WERI-Rb-1 (cell line): ENCODE results near the gene PMF1.

Experiments
- DNase-seq: peaks from one replicate; pipeline ENCODE4 v3.0.0-alpha.2; 2020
- H3K27ac ChIP-seq: fragments of 250-450 bp; sonication (Bioruptor Pico); 2 replicates; pipeline ENCODE4 v1.5.1; 2020; ENCODE audit warnings: mild to moderate bottlenecking, moderate library complexity
- H3K27me3 ChIP-seq: fragments of 250-450 bp; sonication (Bioruptor Pico); 2 replicates; pipeline ENCODE4 v1.5.1; 2021; ENCODE audit warnings: mild to moderate bottlenecking, low read depth, moderate library complexity; ENCODE audit not compliant: insufficient read depth, severe bottlenecking
- H3K36me3 ChIP-seq: fragments of 250-450 bp; sonication (Bioruptor Pico); 2 replicates; pipeline ENCODE4 v1.5.1; 2020; ENCODE audit warnings: mild to moderate bottlenecking, moderate library complexity
- H3K4me3 ChIP-seq: 2 replicates; pipeline ENCODE4 v1.5.1; 2011; ENCODE audit warnings: low read depth, mild to moderate bottlenecking, control low read depth, low read length
- H3K9me3 ChIP-seq: fragments of 250-450 bp; sonication (Bioruptor Pico); 2 replicates; pipeline ENCODE4 v1.5.1; 2021; ENCODE audit warnings: mild to moderate bottlenecking, moderate library complexity; ENCODE audit not compliant: severe bottlenecking
- CTCF ChIP-seq: IDR thresholded peaks from 2 replicates; pipeline ENCODE4 v1.5.1; 2011; ENCODE audit warnings: low read depth, mild to moderate bottlenecking, control low read depth, inconsistent platforms, low read length

Gene PMF1

GRCh38 chr1:156251527-156251926 is 38.7 kb downstream of the PMF1 start:
- H3K27me3 ChIP-seq = no peaks in the 10 kb centered on the region
- H3K36me3 ChIP-seq = peaks cover 75% of the 10 kb centered on the region
- TF ChIP-seq CTCF = no peak
- no peak overlapping the region for H3K27ac ChIP-seq
- DNase-seq = no peak
- H3K9me3 ChIP-seq = no peaks in the 10 kb centered on the region
- no peak overlapping the region for H3K4me3 ChIP-seq

DNA sequence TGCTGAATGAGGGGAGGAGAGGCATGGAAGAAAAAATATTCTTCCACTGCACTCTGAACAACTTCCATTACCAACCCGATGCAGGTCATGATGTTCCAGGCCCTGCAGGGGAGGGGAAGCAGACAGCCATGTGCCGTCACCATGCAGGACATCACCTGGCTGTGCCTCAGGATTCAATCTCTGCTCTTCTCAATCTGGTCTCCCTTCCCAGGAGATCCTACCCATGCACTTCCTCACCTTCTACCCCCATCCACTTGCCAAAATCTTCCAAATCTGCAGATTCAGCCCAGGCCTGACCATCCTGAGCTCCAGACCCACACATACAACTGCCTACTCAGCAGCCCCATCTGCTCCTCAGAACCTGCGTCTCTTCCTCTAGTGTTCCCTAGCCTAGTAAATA is 40.8 kb downstream of the PMF1 start:
- Histone ChIP-seq H3K4me3 (no peak overlapping the region), H3K27me3 (no peaks in the 10 kb centered on the region), H3K27ac (no peak overlapping the region), H3K36me3 (peaks cover 96% of the 10 kb centered on the region), H3K9me3 (no peaks in the 10 kb centered on the region)
- no peak for DNase-seq
- TF ChIP-seq CTCF = no peak

DNA sequence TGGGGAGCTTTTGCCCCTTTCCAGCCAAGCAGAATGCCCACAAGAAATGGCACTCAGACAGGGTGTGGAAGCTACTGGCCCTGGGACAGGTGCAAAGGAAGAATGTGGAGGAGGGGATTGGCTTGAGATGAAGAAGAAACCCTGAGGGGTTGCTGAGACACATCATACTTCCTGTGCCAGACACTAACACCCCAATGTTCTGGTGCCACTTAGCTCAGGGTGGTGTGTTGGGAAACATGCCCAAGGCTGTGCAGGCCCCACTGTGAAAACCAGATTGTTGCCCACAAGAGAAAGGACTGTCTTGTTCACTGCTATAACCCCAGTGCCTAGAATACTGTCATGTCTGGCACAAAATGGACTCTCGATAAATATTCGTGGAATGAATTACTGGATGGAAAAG is 44.9 kb downstream of the PMF1 start:
- Histone ChIP-seq H3K27me3 (no peaks in the 10 kb centered on the region), H3K27ac (no peak overlapping the region), H3K9me3 (no peaks in the 10 kb centered on the region), H3K36me3 (peaks cover 100% of the 10 kb centered on the region), H3K4me3 (no peak overlapping the region)
- TF ChIP-seq CTCF = no peak
- no peak for DNase-seq

GRCh38 chr1:156258859-156259258 is 46.1 kb downstream of the PMF1 start:
- no peak overlapping the region for H3K4me3 ChIP-seq
- no peak for DNase-seq
- no peak overlapping the region for H3K27ac ChIP-seq
- no peaks in the 10 kb centered on the region for H3K27me3 ChIP-seq
- H3K36me3 ChIP-seq = peaks cover 100% of the 10 kb centered on the region
- no peaks in the 10 kb centered on the region for H3K9me3 ChIP-seq
- no peak for TF ChIP-seq CTCF

DNA sequence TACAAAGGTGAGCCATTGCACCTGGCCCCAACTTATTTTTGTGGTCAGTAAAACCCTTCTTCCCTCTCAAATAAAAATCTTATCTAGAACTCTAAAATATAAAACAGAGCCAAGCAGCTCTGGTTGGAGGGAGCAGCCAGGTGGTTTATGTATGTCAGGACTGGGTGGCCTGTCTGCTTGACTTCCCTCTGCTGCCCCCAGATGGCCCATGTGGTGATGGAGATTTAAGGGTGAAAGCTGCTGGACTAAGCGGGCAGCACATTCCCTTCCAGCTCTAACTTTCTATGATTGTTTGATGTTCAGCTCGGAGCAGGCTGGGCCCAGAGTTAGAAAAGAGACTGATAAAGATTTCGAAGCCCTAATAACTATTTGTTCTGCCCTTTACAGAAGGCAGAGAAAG is 47.0 kb downstream of the PMF1 start:
- peak; percentile 60 for TF ChIP-seq CTCF
- Histone ChIP-seq H3K27ac (no peak overlapping the region), H3K27me3 (no peaks in the 10 kb centered on the region), H3K36me3 (peaks cover 99% of the 10 kb centered on the region), H3K4me3 (no peak overlapping the region), H3K9me3 (no peaks in the 10 kb centered on the region)
- DNase-seq = peak; percentile 66

DNA sequence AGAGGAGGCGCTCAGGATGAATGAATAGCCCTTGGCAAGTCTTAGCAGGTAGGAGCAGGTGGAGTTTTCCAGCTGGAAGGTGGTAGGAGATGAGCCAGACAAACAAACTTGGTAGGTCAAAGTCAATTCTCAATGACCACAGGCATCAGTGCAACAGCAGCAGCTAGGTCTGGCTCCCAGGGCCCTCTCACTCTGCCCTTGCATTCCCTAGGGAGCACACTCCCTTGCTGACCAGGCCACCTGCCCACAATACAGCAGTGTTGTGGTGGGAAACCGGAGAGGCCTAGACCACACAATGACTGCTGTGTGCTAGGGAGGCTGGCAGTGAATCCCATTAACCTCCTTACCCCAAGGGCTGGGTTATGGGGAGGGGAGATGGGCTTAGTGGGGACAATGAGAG is 48.1 kb downstream of the PMF1 start:
- Histone ChIP-seq H3K27me3 (no peaks in the 10 kb centered on the region), H3K36me3 (peaks cover 99% of the 10 kb centered on the region), H3K27ac (no peak overlapping the region), H3K4me3 (no peak overlapping the region), H3K9me3 (no peaks in the 10 kb centered on the region)
- no peak for DNase-seq
- TF ChIP-seq CTCF = no peak
